Measurements from ENCODE around the gene CNOT11.
"Not testable (repeated sequence)": the region's sequence is repeated elsewhere in the genome, so short reads cannot be mapped to it uniquely, and the experiment has no call there.

GRCh38 chr2:101251246-101251781 lies 1.4 kb upstream of the CNOT11 start:
- TF ChIP-seq EZH2 (IDR thresholded peaks at IDR 0.05; ENCODE audit: borderline replicate concordance, low read depth, low read length, poor library complexity, severe bottlenecking); CTCF (conservative IDR thresholded peaks at IDR 0.05; ENCODE audit: low read depth, low read length): not testable (repeated sequence)

All from A673 (cell line).